ENCODE results near the gene MEGF10. TPM values are rescaled to one million over a fixed set of nuclear protein-coding genes. Genes with fewer than 3 reads are reported as not detected.

Gene MEGF10
- polyA plus RNA-seq, 1 donor from 2014 or later, result 0.05 TPM

DNA sequence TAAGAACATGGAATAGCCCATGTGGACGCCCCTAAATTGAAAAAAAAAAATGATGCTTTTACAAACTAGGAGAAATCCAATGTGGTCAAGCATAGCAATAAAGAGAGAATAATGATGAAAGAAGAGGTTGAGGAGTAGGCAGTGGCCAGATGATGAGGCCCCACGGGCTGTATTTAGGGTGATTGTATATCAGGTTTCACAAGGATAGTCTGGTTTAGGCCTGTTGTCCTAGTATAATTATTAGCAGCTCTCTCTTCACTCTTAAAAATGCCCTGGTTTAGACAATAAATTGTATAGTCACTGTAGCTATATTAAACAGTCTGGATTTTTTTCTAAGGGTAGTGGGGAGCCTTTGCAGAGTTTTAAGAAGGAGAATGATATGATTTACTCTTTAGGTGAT is 124.4 kb downstream of the MEGF10 start:
- Histone ChIP-seq H3K4me3 (ENCODE audit: low read length) (no peak overlapping the region), H3K9me3 (ENCODE audit: low read length) (no peaks in the 10 kb centered on the region), H3K9ac (ENCODE audit: low read length) (no peak overlapping the region), H3K4me2 (ENCODE audit: low read length) (no peak overlapping the region), H2AFZ (ENCODE audit: low read depth, low read length) (no peak overlapping the region), H3K27me3 (ENCODE audit: insufficient read depth, low read depth, low read length) (no peaks in the 10 kb centered on the region), H3K79me2 (replicated peaks; ENCODE audit: insufficient read depth, low read length) (no peaks in the 10 kb centered on the region), H3K9me2 (ENCODE audit: insufficient read depth, low read length) (no peaks in the 10 kb centered on the region), H3K27ac (ENCODE audit: low read length) (no peak overlapping the region), H3K36me3 (ENCODE audit: insufficient read depth, low read length) (no peaks in the 10 kb centered on the region), H3F3A (ENCODE audit: insufficient read depth, low read length, poor library complexity, severe bottlenecking) (no peaks in the 10 kb centered on the region), H4K20me1 (ENCODE audit: insufficient read depth) (no peaks in the 10 kb centered on the region)
- TF ChIP-seq SMC3 (conservative IDR thresholded peaks at IDR 0.05; ENCODE audit: poor library complexity), result no peak
- TF ChIP-seq POLR2AphosphoS5 (IDR thresholded peaks at IDR 0.05), result no peak
- no peak for TF ChIP-seq RAD21 (conservative IDR thresholded peaks at IDR 0.05)
- TF ChIP-seq MXI1 (conservative IDR thresholded peaks at IDR 0.05; ENCODE audit: poor library complexity, severe bottlenecking), result no peak
- TF ChIP-seq, protein P1, sequence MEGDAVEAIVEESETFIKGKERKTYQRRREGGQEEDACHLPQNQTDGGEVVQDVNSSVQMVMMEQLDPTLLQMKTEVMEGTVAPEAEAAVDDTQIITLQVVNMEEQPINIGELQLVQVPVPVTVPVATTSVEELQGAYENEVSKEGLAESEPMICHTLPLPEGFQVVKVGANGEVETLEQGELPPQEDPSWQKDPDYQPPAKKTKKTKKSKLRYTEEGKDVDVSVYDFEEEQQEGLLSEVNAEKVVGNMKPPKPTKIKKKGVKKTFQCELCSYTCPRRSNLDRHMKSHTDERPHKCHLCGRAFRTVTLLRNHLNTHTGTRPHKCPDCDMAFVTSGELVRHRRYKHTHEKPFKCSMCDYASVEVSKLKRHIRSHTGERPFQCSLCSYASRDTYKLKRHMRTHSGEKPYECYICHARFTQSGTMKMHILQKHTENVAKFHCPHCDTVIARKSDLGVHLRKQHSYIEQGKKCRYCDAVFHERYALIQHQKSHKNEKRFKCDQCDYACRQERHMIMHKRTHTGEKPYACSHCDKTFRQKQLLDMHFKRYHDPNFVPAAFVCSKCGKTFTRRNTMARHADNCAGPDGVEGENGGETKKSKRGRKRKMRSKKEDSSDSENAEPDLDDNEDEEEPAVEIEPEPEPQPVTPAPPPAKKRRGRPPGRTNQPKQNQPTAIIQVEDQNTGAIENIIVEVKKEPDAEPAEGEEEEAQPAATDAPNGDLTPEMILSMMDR (IDR thresholded peaks at IDR 0.05; ENCODE audit: poor library complexity, severe bottlenecking), result no peak
- no peak for TF ChIP-seq EP300 (conservative IDR thresholded peaks at IDR 0.05; ENCODE audit: poor library complexity, severe bottlenecking)

GRCh38 chr5:127416906-127417305 is 126.3 kb downstream of the MEGF10 start:
- H2AFZ ChIP-seq (ENCODE audit: low read depth, low read length), result no peak overlapping the region
- H3K27ac ChIP-seq (ENCODE audit: low read length), result no peak overlapping the region
- no peaks in the 10 kb centered on the region for H4K20me1 ChIP-seq (ENCODE audit: insufficient read depth)
- no peak for TF ChIP-seq POLR2AphosphoS5 (IDR thresholded peaks at IDR 0.05)
- TF ChIP-seq TAF1 (IDR thresholded peaks at IDR 0.05; ENCODE audit: low read depth), result no peak
- TF ChIP-seq, protein P1 (IDR thresholded peaks at IDR 0.05; ENCODE audit: poor library complexity, severe bottlenecking), result no peak
- TF ChIP-seq EP300 (conservative IDR thresholded peaks at IDR 0.05; ENCODE audit: poor library complexity, severe bottlenecking), result no peak
- TF ChIP-seq, protein P2, sequence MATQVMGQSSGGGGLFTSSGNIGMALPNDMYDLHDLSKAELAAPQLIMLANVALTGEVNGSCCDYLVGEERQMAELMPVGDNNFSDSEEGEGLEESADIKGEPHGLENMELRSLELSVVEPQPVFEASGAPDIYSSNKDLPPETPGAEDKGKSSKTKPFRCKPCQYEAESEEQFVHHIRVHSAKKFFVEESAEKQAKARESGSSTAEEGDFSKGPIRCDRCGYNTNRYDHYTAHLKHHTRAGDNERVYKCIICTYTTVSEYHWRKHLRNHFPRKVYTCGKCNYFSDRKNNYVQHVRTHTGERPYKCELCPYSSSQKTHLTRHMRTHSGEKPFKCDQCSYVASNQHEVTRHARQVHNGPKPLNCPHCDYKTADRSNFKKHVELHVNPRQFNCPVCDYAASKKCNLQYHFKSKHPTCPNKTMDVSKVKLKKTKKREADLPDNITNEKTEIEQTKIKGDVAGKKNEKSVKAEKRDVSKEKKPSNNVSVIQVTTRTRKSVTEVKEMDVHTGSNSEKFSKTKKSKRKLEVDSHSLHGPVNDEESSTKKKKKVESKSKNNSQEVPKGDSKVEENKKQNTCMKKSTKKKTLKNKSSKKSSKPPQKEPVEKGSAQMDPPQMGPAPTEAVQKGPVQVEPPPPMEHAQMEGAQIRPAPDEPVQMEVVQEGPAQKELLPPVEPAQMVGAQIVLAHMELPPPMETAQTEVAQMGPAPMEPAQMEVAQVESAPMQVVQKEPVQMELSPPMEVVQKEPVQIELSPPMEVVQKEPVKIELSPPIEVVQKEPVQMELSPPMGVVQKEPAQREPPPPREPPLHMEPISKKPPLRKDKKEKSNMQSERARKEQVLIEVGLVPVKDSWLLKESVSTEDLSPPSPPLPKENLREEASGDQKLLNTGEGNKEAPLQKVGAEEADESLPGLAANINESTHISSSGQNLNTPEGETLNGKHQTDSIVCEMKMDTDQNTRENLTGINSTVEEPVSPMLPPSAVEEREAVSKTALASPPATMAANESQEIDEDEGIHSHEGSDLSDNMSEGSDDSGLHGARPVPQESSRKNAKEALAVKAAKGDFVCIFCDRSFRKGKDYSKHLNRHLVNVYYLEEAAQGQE (IDR thresholded peaks at IDR 0.05; ENCODE audit: borderline replicate concordance), result no peak
- no peaks in the 10 kb centered on the region for H3K36me3 ChIP-seq (ENCODE audit: insufficient read depth, low read length)
- no peaks in the 10 kb centered on the region for H3K9me3 ChIP-seq (ENCODE audit: low read length)
- no peak overlapping the region for H3K4me2 ChIP-seq (ENCODE audit: low read length)
- no peaks in the 10 kb centered on the region for H3K27me3 ChIP-seq (ENCODE audit: insufficient read depth, low read depth, low read length)
- H3F3A ChIP-seq (ENCODE audit: insufficient read depth, low read length, poor library complexity, severe bottlenecking), result no peaks in the 10 kb centered on the region
- H3K79me2 ChIP-seq (replicated peaks; ENCODE audit: insufficient read depth, low read length), result no peaks in the 10 kb centered on the region
- H3K9me2 ChIP-seq (ENCODE audit: insufficient read depth, low read length), result no peaks in the 10 kb centered on the region
- no peak overlapping the region for H3K4me3 ChIP-seq (ENCODE audit: low read length)
- no peak overlapping the region for H3K9ac ChIP-seq (ENCODE audit: low read length)

All from neural cell (in vitro differentiated cells).